ENCODE results near the gene CARHSP1. TPM values are rescaled to one million over a fixed set of nuclear protein-coding genes. Genes with fewer than 3 reads are reported as not detected.

The CARHSP1 gene
- total and polyA plus RNA-seq, 2 of the 4 experiments (the other 2 are of a cell fraction): 121 to 138 TPM

DNA sequence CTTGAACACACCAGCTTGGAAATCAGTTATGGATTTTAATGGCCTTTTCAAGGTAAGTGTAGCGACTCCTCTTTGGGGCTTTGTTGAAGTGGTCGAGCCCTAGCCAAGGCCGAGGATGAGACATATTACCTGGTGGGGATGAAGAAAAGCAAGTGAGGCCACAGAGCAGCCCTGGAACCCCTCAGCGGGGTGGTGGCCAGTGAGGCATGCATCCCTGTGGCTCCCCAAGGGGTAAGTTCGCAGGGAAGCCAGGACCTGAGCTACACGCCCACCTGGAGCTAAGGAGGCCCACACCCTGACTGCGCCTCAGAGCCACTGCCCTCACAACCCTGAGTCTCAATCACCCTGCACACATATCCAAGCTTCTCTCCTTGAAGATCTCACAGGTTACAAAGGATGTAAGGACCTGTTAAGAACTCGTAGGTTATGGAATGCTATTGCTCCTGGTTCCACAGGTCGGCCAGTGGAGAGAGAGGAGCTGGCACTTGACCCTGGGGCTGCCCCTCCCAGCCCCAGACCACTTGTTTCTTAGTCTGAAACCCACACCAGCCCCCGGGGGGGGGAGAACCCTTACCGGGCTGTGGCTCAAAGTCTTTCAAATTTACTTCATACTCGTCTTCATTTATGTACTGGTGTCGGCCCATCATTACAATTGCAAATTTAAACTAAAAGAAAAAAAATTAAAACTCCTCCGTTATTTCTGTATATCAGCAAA is 25.3 kb upstream of the CARHSP1 start:
- ATAC-seq (ENCODE audit: low read depth): no peak
- BruUV-seq (replicated peaks): no TSS peak
- WGBS, 2 experiments (ENCODE audit: extremely low coverage in 2 of 2, insufficient read length in 1 of 2): 100% methylated on average over 5 of the region's 14 CpGs; no CpG with 5 or more reads in 1 of the 2 experiments

More for the DNA sequence above, 25.3 kb upstream of the CARHSP1 start:
- no peak overlapping the region for H3K56ac ChIP-seq (ENCODE audit: extremely low read depth, insufficient read depth, low read length)
- DNase-seq: no peak
- H3K36me3 ChIP-seq (ENCODE audit: control insufficient read depth, insufficient read depth, low read length): peaks cover 71% of the 10 kb centered on the region
- H4K5ac ChIP-seq (ENCODE audit: low read depth, low read length): no peak overlapping the region
- H2BK15ac ChIP-seq (ENCODE audit: low read depth, low read length): no peak overlapping the region
- H2BK5ac ChIP-seq (ENCODE audit: low read depth, low read length, poor library complexity, severe bottlenecking): no peak overlapping the region
- H2BK20ac ChIP-seq (ENCODE audit: low read depth, low read length): no peak overlapping the region
- H2BK120ac ChIP-seq (ENCODE audit: low read depth, low read length): no peak overlapping the region
- H3K9me3 ChIP-seq (ENCODE audit: control insufficient read depth, insufficient read depth, low read length): no peaks in the 10 kb centered on the region
- dilution Hi-C loops (cut with HindIII; ENCODE audit: low sequenced_read_pairs, unreplicated experiment): no loop called here
- H3K18ac ChIP-seq (ENCODE audit: low read depth, low read length): no peak overlapping the region
- no peak overlapping the region for H2AK9ac ChIP-seq (replicated peaks; ENCODE audit: low read depth, low read length, poor library complexity)
- H4K20me1 ChIP-seq (ENCODE audit: insufficient read depth, low read length): peaks cover 4% of the 10 kb centered on the region; the same call in 1 of the 2 replicates
- intact Hi-C loops (cut with micrococcal nuclease): no loop called here
- no peak overlapping the region for H2AK5ac ChIP-seq (ENCODE audit: low read depth, low read length)
- no peak overlapping the region for H4K91ac ChIP-seq (ENCODE audit: insufficient read depth, low read depth, low read length)
- no peak overlapping the region for H3K4me2 ChIP-seq (ENCODE audit: low read depth, low read length)
- H2AFZ ChIP-seq (replicated peaks; ENCODE audit: low read length, poor library complexity): no peak overlapping the region
- in situ Hi-C loops (cut with MboI; ENCODE audit: low sequenced_read_pairs): no loop called here
- H3K23ac ChIP-seq (ENCODE audit: low read depth, low read length): no peak overlapping the region
- peaks cover 34 to 42% of the 10 kb centered on the region in 2 experiments for H3K79me1 ChIP-seq (ENCODE audit: low read depth in 1 of 2, low read length in 2 of 2)
- H3K14ac ChIP-seq (replicated peaks; ENCODE audit: low read depth, low read length): no peak overlapping the region
- no peak overlapping the region for H3K4me3 ChIP-seq (ENCODE audit: insufficient read depth, low read depth, low read length)
- no peaks in the 10 kb centered on the region for H3K4me1 ChIP-seq (ENCODE audit: control insufficient read depth, insufficient read depth, low read length)
- H3K9me1 ChIP-seq (ENCODE audit: insufficient read depth, low read length): peaks cover 4% of the 10 kb centered on the region; the same call in 1 of the 2 replicates
- no peak overlapping the region for H3K4ac ChIP-seq (ENCODE audit: low read depth, low read length)
- POLR2A ChIA-PET (ENCODE audit: unreplicated experiment): no interaction called here
- H3K9ac ChIP-seq (ENCODE audit: low read depth, low read length): no peak overlapping the region
- CTCF ChIA-PET: no interaction called here
- no peak overlapping the region for H3K27ac ChIP-seq (ENCODE audit: insufficient read depth, low read length)
- H4K8ac ChIP-seq (ENCODE audit: low read depth in 2 of 2, low read length in 2 of 2): no peak overlapping the region
- no peaks in the 10 kb centered on the region for H3K27me3 ChIP-seq (ENCODE audit: control insufficient read depth, insufficient read depth, low read length)
- TF ChIP-seq CEBPB (IDR thresholded peaks at IDR 0.05; ENCODE audit: low read depth, low read length): no peak
